ENCODE measurements around the gene ZC3H13.
A peak's percentile ranks its signal among the peaks of the same experiment; 100 is the strongest.

ZC3H13 gene

GRCh38 chr13:46052319-46053161 is at the start of gene ZC3H13:
TSS of gene ZC3H13 (minus strand) at chr13:46052746. CDS start at chr13:46045507, 7,239 bp downstream.
- DNase-seq: peak; percentile 83 to 92

GRCh38 chr13:46102255-46102605 is 49.7 kb upstream of the ZC3H13 start:
- DNase-seq: no peak

- no peak for DNase-seq
Measured at GRCh38 chr13:46101484-46102254, 49.1 kb upstream of the ZC3H13 start.

GRCh38 chr13:46101002-46101401 is 48.5 kb upstream of the ZC3H13 start:
- DNase-seq: no peak

- no peak for DNase-seq
Measured at GRCh38 chr13:46100191-46100815, 47.8 kb upstream of the ZC3H13 start.

GRCh38 chr13:46097663-46098062 is 45.1 kb upstream of the ZC3H13 start:
- no peak for DNase-seq

- no peak for DNase-seq
Measured at GRCh38 chr13:46097015-46097414, 44.5 kb upstream of the ZC3H13 start.

GRCh38 chr13:46094478-46094877 is 41.9 kb upstream of the ZC3H13 start:
- DNase-seq: no peak

- no peak for DNase-seq
Measured at GRCh38 chr13:46088821-46089562, 36.4 kb upstream of the ZC3H13 start.

GRCh38 chr13:46087481-46087880 is 34.9 kb upstream of the ZC3H13 start:
- DNase-seq: no peak

- DNase-seq: no peak
Measured at GRCh38 chr13:46086985-46087384, 34.4 kb upstream of the ZC3H13 start.

GRCh38 chr13:46086421-46086922 is 33.9 kb upstream of the ZC3H13 start:
- no peak for DNase-seq

- DNase-seq: no peak
Measured at GRCh38 chr13:46085737-46086136, 33.2 kb upstream of the ZC3H13 start.

GRCh38 chr13:46082324-46082723 is 29.8 kb upstream of the ZC3H13 start:
- no peak for DNase-seq

- no peak for DNase-seq
Measured at GRCh38 chr13:46079770-46080169, 27.2 kb upstream of the ZC3H13 start.

- no peak for DNase-seq
Measured at GRCh38 chr13:46077265-46077664, 24.7 kb upstream of the ZC3H13 start.

GRCh38 chr13:46076827-46077226 is 24.3 kb upstream of the ZC3H13 start:
- DNase-seq: no peak

GRCh38 chr13:46075811-46076210 is 23.3 kb upstream of the ZC3H13 start:
- no peak for DNase-seq

GRCh38 chr13:46071590-46072249 is 19.2 kb upstream of the ZC3H13 start:
- DNase-seq: no peak

GRCh38 chr13:46063292-46063691 is 10.7 kb upstream of the ZC3H13 start:
- no peak for DNase-seq

- DNase-seq: no peak
Measured at GRCh38 chr13:46062185-46062584, 9.6 kb upstream of the ZC3H13 start.

GRCh38 chr13:46059405-46059804 is 6.9 kb upstream of the ZC3H13 start:
- no peak for DNase-seq
